GM21619 (cell line): Measurements from ENCODE around the gene C9orf57.
A peak's percentile ranks its signal among the peaks of the same experiment; 100 is the strongest.
"Not testable (repeated sequence)": the region's sequence is repeated elsewhere in the genome, so short reads cannot be mapped to it uniquely, and the experiment has no call there.

Experiments used
- ATAC-seq: cut with Tn5 transposase; IDR thresholded peaks from one replicate; pipeline ENCODE4 v1.9.1; 2021; ENCODE audit not compliant: unreplicated experiment

The C9orf57 gene, protein sequence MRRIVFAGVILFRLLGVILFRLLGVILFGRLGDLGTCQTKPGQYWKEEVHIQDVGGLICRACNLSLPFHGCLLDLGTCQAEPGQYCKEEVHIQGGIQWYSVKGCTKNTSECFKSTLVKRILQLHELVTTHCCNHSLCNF

DNA sequence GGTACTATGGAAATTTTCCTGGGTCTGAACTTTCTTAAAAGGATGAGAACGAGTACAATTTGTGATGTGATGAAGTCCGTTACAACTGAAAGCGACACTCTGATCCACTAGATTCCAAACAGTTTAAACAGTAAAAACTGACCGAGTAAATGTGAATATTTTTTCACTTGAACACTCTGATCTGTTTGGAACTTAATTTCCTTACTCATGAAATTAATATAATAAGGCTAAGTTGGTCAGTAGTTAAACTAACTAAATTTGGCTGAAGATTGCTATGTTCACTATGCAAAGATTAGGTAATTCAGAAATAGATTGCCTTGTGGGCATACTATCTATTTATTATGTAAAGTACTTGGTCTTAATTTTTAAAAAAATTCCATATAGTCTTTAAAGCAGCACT is at the start of gene C9orf57:
TSS of gene C9orf57 (minus strand) at position 101 of the 400 bp plus-strand sequence. CDS start 1,282 bp downstream, outside the sequence.
- no peak for ATAC-seq

DNA sequence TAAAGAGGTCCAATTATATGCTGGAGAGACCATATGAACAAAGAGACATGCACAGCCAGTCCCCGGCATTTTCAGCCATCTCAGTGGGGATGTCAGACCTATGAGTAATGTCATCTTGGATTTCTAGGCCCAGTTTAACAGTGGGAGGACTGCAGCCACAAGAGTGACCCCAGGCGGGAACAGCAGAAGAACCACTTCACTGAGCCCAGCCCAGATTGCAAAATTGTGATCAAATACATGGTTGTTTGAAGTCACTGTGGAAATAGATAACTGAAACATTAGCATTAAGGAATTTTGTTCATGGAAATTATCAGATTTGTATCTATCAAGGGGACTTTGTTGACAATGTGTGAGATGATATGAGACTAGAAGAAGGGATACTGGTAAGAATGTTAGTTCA is 42.1 kb upstream of the C9orf57 start:
- ATAC-seq: no peak

DNA sequence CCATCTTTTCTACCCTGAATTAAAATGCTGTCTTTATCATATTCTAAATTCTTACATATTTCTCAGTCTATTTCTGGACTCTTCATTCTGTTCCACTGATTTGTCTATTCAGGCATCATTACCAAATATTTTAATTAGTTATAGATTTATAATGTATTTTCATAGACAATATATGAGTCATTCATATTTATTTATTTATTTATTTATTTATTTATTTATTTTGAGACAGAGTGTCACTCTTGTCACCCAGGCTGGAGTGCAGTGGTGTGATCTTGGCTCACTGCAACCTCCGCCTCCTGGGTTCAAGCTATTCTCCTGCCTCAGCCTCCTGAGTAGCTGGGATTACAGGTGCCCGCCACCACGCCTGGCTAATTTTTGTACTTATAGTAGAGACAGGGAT is 35.1 kb upstream of the C9orf57 start:
- not testable (repeated sequence) for ATAC-seq

DNA sequence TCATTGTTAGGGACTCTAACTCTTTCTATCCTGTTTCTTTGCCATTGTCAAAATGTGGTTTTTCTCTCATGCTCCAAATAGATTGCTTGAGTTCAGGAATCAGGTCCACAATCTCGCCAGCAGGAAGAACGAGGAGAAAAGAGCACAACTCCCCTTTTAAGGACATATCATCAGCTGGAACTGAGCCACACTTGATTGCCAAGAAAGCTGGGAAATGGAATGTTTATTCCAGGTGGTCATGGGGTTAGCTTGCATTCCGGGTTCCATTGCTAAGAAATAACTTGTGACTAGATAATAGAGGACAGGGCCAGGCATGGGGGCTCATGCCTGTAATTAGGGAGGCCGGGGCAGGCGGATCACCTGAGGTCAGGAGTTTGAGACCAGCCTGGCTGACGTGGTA is 32.4 kb upstream of the C9orf57 start:
- no peak for ATAC-seq

DNA sequence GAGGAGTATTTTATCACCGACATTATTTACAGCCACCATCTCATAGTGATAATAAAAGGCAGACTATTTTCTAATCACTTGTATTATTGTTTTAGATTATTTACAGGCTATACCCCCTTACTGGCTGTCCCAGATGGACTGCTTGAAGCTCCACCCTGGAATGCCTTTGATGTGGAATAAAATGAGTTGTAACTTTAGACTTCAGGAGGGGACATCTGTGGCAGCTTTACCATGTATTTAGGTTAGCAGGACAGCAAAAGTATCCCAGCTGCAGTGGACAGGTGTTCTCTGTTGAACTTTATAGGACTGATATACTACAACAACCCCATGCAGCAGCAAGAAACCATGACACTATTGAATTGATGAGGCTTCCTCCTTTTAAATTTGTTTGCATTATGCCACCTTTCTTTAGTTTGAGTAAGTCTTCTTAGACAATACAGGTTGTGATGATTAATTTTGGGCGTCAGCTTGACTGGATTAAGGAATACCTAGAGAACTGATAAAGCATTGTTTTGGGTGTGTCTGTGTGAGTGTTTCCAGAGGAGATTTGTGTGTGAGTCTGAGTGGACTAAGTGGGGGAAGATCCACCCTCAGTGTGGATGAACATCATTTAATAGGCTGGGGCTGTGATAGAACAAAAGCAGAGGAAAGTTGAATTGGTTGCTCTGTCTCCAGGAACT is 29.2 kb upstream of the C9orf57 start:
- ATAC-seq: no peak

DNA sequence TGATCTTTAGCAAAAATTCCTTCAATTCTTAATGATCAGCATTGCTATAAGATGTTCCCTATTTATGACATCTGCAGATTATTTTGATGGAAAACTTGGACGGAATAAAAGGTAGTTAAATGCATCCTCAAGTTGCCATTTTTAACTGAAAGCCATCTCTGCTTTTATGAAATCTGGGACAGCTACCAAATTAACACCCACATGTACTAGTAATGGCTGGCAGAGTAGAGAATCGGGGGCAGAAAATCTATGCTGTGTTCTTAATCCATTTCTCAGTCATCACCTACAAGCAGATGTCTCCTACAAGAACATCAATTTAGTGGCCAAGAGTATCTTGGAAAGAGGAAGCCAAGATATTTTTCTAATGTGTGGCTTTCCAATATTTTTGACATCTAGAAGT is 22.1 kb upstream of the C9orf57 start:
- ATAC-seq: no peak

DNA sequence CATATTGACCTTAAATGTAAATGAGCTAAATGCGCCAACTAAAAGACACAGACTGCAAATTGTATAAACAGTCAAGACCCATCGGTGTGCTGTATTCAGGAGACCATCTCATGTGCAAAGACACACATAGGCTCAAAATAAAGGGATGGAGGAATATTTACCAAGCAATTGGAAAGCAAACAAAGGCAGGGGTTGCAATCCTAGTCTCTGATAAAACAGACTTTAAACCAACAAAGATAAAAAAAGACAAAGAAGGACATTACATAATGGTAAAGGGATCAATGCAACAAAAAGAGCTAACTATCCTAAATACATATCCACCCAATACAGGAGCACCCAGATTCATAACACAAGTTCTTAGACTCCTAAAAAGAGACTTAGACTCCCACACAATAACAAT is 14.3 kb upstream of the C9orf57 start:
- not testable (repeated sequence) for ATAC-seq

DNA sequence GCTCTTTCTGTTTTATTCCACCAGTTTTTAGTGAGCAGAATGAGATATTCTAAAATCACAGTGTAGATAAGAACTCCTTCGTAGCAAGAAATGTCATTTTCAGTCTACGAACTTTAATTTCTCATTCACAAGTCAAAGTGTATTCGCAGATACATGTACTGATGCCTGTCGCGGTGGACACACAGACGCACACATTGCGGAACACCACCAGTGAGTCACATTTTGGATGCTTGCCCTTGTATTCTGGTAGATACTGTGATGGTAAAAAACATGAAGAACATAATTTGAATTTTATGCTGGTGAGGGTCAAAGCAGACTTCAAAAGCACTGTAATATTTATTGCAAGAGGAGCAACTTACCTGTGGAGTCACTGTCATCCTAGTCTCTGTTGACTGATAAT is 4.7 kb upstream of the C9orf57 start:
- ATAC-seq: no peak

DNA sequence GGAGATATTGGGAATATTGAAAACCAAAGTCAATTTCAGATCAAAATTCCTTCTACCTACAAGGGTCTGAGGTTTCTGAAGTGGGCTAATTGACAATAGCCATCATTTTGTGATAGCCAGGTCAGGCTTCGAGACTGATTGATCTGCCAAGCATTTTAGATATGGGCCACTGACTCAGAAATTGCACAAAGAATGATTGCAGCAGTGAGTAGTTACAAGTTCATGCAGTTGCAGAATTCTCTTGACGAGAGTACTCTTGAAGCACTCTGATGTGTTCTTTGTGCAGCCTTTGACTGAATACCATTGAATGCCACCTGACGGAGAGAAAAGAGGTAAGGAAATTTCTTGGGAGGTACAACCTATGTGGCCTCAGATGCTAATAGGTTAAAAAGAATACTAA is 8.3 kb downstream of the C9orf57 start:
- no peak for ATAC-seq

DNA sequence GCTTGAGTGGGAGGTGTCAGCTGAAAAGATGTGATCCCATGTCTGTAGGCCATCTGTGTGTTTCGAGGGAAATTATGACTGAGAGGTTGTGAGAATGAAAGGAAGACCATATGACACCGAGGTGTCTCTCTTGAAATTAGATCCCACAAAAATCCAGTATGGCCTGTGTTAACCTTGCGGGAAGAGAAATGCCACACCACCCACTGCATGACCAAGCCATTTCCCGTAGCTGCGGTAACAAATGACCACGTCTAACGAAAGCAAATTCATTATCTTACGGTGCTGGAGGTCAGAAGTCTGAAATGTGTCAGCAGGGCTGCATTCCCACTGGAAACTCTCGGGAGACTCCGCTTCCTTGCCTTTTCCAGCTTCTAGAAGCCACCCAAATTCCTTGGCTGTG is 11.6 kb downstream of the C9orf57 start:
- no peak for ATAC-seq

DNA sequence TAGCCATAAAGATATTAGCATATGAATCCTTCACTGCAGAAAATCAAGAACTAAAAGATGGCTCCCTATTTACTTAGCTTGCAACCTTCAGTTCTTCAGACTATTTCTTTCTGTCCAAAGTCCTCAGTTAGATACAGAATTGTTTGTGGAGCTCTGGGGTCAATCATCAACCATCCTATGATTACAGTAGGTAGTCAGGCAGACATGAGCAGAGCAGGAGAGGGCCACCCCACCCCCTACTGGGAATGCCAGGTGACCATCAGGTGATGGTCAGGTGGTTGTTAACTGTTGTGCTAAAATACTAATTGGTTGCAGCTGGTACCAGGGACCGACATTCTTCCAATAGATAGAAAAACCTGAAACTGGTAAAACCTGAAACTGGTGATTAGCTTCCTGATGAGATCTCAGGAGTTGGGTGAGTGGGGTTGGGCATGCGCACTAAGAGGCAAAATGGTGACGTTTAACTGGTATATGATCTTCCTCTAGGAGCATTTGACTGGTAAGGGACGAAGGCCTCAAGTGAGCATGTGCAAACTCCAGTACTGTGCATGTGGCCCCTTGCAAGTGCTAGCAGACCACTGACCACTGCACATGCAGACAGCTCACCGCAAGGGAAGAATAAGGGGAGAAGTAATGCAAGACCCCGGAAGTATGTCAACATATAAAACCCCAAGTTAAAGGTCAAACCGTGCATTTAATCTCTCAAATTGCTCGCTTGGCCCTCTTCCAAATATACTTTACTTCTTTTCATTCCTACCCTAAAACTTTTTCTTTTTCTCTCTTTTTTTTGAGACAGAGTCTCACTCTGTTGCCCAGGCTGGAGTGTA is 13.6 kb downstream of the C9orf57 start:
- ATAC-seq: no peak

DNA sequence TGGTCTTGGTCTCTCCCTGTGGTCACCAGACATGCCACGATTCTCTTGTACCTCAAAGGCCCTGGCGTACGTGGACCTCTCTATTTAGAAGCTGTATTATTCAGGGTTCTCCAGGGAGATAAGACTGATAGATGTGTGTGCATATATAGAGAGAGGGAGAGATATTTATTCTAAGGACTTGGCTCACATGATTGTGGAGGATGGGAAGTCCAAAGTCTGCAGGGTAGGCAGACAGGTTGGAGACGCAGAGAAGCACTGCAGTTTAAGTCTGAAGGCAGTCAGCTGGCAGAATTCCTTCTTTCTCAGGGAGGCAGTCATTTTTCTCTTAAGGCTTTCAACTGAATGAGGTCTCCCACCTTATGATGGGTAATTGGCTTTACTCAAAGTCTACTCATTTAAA is 16.3 kb downstream of the C9orf57 start:
- ATAC-seq: no peak

DNA sequence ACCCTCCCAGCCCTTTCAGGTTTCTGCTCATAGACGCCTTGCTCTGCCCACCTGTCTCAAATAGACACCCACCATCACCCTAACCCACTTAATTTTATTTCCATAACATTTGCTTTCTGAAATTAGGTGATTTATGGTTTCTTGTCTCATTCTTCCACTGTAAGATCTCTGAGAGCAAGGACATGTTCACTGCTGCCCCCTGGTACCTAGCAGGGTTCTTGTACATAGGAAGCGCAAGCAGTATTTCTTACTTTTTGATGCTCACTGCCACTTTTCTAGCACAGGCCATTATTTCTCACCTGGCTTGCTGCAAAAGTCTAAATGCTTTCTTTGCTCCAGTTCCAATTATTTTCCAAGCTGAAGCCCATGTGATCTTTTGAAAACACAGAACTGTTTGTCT is 16.8 kb downstream of the C9orf57 start:
- no peak for ATAC-seq

DNA sequence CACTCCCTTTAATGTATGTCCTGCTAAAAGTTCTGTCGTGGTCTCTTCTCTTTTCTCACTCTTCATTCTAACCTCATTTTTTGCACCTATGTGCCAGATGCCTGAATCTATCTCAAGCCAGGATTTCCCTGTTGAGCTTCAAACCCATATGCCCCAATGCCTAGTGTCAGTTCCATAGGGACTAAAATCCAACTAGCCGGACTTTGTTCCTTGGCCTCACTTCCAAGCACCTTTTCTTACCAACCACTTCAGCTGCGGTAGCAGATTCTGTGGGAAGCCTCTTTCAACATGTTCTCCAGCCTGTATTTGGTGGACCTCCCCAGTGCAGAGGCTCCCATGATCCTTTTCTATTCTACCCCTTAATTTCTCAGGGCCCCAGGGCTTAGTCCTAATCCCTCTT is 17.5 kb downstream of the C9orf57 start:
- no peak for ATAC-seq

DNA sequence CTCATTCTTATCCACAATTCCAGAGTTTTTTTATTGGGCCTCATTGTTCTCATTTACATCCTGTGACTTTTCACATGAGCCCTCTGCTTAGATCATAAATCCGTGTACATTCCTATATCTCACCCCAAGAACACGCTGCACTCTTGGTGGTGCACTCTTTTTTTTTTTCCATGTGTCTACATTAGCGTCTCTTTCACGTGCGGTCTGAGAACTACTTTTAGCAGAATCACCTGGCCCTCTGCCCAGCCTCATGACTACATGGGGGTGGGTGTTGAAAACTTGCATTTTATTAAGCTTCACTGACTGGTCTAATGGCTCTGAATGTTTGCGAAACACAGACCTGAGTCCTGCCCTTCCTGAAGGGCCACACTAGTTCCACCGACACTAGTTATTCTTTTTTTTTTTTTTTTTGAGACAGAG is 18.6 kb downstream of the C9orf57 start:
- ATAC-seq: no peak

DNA sequence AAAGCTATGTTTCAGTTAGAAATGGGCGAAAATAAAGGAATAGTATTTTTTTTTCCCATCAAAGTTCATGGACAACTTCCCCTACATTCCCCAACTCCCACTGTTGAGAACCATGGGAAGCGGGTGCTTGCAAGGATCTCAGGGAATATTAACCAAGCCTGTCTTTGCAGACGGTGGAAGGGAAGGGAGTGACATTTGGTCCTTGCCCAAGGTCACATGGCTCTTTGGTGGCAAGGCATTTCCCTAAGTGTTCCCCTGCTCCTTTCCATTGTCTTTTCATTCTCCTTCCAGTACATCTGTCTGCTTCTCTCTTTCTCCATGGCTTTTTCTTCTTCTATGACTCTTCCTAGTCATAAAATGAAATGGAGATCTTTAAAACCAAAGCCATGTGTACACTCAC is 19.0 kb downstream of the C9orf57 start:
- ATAC-seq: no peak

DNA sequence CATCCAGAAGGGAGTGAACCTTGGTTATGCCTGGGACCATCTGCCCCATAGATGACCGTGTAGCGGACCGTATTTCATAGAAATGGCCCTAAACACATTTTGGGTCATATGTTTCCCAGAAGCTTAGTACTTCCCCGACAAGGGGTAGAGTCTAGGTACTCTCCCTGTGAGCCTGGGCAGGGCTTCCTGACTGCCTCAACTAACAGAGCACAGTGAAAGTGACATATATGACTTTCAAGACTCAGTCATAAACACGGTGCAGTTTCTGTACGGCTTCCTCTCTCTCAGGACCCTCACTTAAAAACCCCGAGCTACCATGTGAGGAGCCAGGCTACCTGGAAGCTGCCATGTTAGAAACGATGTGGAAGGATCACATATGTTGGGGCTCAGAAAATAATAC is 20.9 kb downstream of the C9orf57 start:
- ATAC-seq: peak; percentile 47

DNA sequence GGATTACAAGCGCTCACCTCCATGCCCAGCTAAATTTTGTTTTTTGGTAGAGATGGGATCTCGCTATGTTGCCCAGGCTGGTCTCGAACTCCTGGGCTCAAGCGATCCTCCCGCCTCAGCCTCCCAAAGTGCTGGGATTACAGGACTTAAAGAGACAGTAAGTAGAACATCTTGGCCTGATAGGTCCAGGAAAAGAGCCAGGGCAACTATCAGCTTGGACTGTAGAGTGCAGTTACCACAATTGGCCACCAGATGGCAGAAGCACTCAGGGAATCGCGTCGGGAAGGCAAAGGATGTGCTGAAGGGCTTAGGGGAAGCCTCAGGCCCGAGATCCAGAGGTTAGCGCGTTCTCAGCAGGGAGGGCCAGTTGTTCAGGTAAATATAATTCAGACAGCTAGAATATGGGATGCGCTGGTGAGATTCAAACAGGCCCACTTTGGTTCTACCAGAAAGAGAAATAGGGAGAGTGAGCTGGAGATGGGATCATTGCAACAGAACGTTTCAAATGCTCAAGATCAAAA is 21.5 kb downstream of the C9orf57 start:
- ATAC-seq: peak; percentile 74

DNA sequence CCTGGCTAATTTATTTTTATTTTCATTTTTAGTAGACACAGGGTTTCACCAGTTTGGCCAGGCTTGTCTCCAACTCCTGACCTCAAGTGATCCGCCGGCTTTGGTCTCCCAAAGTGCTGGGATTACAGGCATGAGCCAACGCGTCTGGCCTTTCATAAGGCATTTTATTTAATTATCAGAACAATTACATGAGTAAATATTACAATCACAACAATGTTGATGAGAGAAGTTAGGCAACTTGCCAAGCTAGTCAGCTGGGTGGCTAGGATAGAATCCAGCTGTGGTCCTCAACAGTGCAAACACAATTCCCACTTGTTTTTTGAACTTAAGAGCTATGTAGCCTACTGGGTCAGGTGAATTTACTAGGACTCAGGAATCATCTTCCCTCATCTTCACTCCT is 22.0 kb downstream of the C9orf57 start:
- ATAC-seq: no peak

DNA sequence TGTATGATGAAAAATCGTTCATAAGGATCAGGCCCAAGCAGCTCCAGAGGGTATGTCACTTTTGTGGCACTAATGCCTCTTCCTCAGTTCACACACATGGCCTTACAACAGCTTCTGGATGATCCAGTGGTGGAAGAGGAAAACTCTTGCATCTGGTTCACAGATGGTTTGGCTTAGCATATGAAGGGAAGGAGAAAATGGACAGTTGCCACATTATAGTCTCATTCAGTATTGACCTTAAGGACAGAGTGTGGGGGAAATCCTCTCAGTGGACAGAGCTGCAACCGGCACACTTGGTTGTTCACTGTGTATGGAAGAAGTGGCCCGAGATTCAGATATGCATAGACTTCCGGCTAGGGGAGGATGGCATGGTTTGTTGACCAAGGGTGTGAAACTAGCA is 22.8 kb downstream of the C9orf57 start:
- no peak for ATAC-seq

DNA sequence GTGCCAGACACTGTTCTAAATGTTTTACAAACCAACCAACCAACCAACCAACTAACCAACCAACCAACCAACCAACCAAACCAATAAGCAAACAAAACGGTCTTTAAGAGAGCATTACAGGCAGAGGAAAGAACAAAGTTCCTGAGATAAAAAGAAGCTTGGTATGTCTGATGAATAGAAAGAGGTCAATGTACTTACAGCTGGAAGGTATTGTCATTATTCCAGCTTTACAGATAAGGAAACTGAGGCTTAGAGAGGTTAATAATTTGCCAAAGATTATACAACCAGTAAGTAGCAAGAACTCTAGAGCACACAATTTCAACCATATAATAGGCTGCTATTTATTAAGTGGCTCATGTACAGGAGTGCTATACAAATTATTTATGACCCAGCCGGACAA is 29.6 kb downstream of the C9orf57 start:
- ATAC-seq: no peak

DNA sequence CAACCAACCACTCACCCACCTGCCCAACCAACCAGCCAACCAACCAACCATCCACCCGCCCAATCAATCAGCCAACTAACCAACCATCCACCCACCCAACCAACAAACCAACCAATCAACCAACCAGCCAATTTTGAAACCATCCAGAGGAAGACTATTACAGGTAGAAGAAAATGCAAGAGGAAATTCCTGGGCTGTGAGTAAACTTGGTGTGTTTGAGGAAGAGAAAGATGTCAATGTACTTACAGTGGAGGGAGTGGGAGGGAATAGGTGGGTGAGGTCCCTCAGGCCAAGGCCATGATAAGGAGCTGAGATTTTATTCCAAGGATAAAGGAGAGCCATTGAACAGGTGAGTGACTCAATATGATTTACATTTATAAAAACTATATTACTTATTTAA is 30.4 kb downstream of the C9orf57 start:
- no peak for ATAC-seq
